Osteoblast (primary cell): ENCODE data around the gene KLHL2. TPM values are rescaled to one million over a fixed set of nuclear protein-coding genes. Genes with fewer than 3 reads are reported as not detected.

ENCODE experiments used
- DNase-seq: peaks from one replicate; pipeline ENCODE4 v3.0.0; 2011; ENCODE audit warnings: low spot score, mixed read lengths; ENCODE audit not compliant: insufficient read length; ENCODE audit errors: missing footprints
- H2AFZ ChIP-seq: 2 replicates; pipeline ENCODE4 v1.6.0; 2011; ENCODE audit warnings: mild to moderate bottlenecking, low read length
- H3K27ac ChIP-seq: 2 replicates; pipeline ENCODE4 v1.5.1; 2011; ENCODE audit warnings: mild to moderate bottlenecking, low read depth, low read length, moderate library complexity
- H3K27me3 ChIP-seq: 2 replicates; pipeline ENCODE4 v1.6.0; 2012; ENCODE audit warnings: mild to moderate bottlenecking, control low read depth, inconsistent platforms, low read length, moderate library complexity; ENCODE audit not compliant: insufficient read depth
- H3K36me3 ChIP-seq: 2 replicates; pipeline ENCODE4 v1.5.1; 2011; ENCODE audit warnings: mild to moderate bottlenecking, low read length, control low read depth, moderate library complexity; ENCODE audit not compliant: insufficient read depth
- H3K4me1 ChIP-seq: 2 replicates; pipeline ENCODE4 v1.5.1; 2011; ENCODE audit warnings: mild to moderate bottlenecking, low read length, control low read depth, moderate library complexity; ENCODE audit not compliant: insufficient read depth
- H3K4me2 ChIP-seq: 2 replicates; pipeline ENCODE4 v1.6.0; 2011; ENCODE audit warnings: mild to moderate bottlenecking, low read length; ENCODE audit not compliant: insufficient read depth
- H3K4me3 ChIP-seq: fragments of 200-600 bp; sonication (generic); 3 replicates; pipeline ENCODE4 v1.5.1; 2012; ENCODE audit warnings: mild to moderate bottlenecking, low read length, inconsistent platforms; ENCODE audit not compliant: insufficient read depth
- H3K79me2 ChIP-seq: 2 replicates; pipeline ENCODE4 v1.6.0; 2012; ENCODE audit warnings: mild to moderate bottlenecking, low read length, control low read depth, inconsistent platforms; ENCODE audit not compliant: insufficient read depth
- H3K9me3 ChIP-seq: 2 replicates; pipeline ENCODE4 v1.5.1; 2011; ENCODE audit warnings: low read depth, low read length, control low read depth
- H4K20me1 ChIP-seq: 2 replicates; pipeline ENCODE4 v1.6.0; 2012; ENCODE audit warnings: mild to moderate bottlenecking, low read length, control low read depth; ENCODE audit not compliant: insufficient read depth
- CTCF ChIP-seq: IDR thresholded peaks from 2 replicates; pipeline ENCODE4 v1.5.1; 2011; ENCODE audit warnings: mild to moderate bottlenecking, low read depth, low read length, moderate library complexity; ENCODE audit errors: extremely low read depth
- total RNA-seq: library from RNA; depleted of rRNA; stranded (reverse); fragments of >200 nt; gene quantifications from 2 replicates; pipeline ENCODE4 v1.2.3, GENCODE V29; 2012

The KLHL2 gene
- total RNA-seq, 1 donor = 13.4 TPM

- H3K79me2 ChIP-seq = no peaks in the 10 kb centered on the region
- H2AFZ ChIP-seq = no peak overlapping the region
- H3K9me3 ChIP-seq = no peaks in the 10 kb centered on the region
- H3K4me2 ChIP-seq = no peak overlapping the region
- no peak overlapping the region for H3K27ac ChIP-seq
- no peak for DNase-seq
- no peak overlapping the region for H3K4me3 ChIP-seq
- H3K36me3 ChIP-seq = no peaks in the 10 kb centered on the region
- H3K27me3 ChIP-seq = no peaks in the 10 kb centered on the region
- H4K20me1 ChIP-seq = no peaks in the 10 kb centered on the region
- TF ChIP-seq CTCF = no peak
- H3K4me1 ChIP-seq = peaks cover under 1% of the 10 kb centered on the region
Observed at GRCh38 chr4:165192956-165193355, 14.4 kb upstream of the KLHL2 start.

- H3K4me1 ChIP-seq = peaks cover 7% of the 10 kb centered on the region
- no peaks in the 10 kb centered on the region for H3K36me3 ChIP-seq
- H2AFZ ChIP-seq = no peak overlapping the region
- DNase-seq = no peak
- H3K79me2 ChIP-seq = no peaks in the 10 kb centered on the region
- H3K27me3 ChIP-seq = no peaks in the 10 kb centered on the region
- H3K27ac ChIP-seq = no peak overlapping the region
- H3K4me3 ChIP-seq = no peak overlapping the region
- H3K9me3 ChIP-seq = no peaks in the 10 kb centered on the region
- no peak overlapping the region for H3K4me2 ChIP-seq
- H4K20me1 ChIP-seq = no peaks in the 10 kb centered on the region
- no peak for TF ChIP-seq CTCF
Observed at GRCh38 chr4:165194368-165194767, 13.0 kb upstream of the KLHL2 start.

- no peaks in the 10 kb centered on the region for H3K36me3 ChIP-seq
- no peak for DNase-seq
- no peaks in the 10 kb centered on the region for H4K20me1 ChIP-seq
- H3K79me2 ChIP-seq = no peaks in the 10 kb centered on the region
- no peaks in the 10 kb centered on the region for H3K9me3 ChIP-seq
- no peak overlapping the region for H3K27ac ChIP-seq
- H3K4me1 ChIP-seq = peaks cover 8% of the 10 kb centered on the region
- H3K4me2 ChIP-seq = no peak overlapping the region
- no peak for TF ChIP-seq CTCF
- H3K4me3 ChIP-seq = no peak overlapping the region
- H2AFZ ChIP-seq = no peak overlapping the region
- H3K27me3 ChIP-seq = no peaks in the 10 kb centered on the region
Observed at GRCh38 chr4:165198329-165198728, 9.0 kb upstream of the KLHL2 start.

- Histone ChIP-seq H2AFZ (no peak overlapping the region), H3K4me3 (no peak overlapping the region), H3K79me2 (no peaks in the 10 kb centered on the region), H4K20me1 (no peaks in the 10 kb centered on the region), H3K9me3 (no peaks in the 10 kb centered on the region), H3K27ac (no peak overlapping the region), H3K27me3 (no peaks in the 10 kb centered on the region), H3K4me2 (no peak overlapping the region), H3K4me1 (peaks cover 10% of the 10 kb centered on the region), H3K36me3 (no peaks in the 10 kb centered on the region)
- DNase-seq = no peak
- no peak for TF ChIP-seq CTCF
Observed at GRCh38 chr4:165199286-165199685, 8.1 kb upstream of the KLHL2 start.
